ENCODE measurements around the gene ULK4. TPM values are rescaled to one million over a fixed set of nuclear protein-coding genes. Genes with fewer than 3 reads are reported as not detected.

The ULK4 gene
- total and polyA plus RNA-seq, 2 of the 8 experiments (the other 6 are each of a cell fraction or from before 2014, with no cell fraction given) = 3.0 to 10.8 TPM

- TF ChIP-seq RXRA (IDR thresholded peaks at IDR 0.05; ENCODE audit: insufficient read depth, low read depth, low read length) (no peak), BCL11A (IDR thresholded peaks at IDR 0.05; ENCODE audit: low read depth in 2 of 2, low read length in 2 of 2) (no peak), EP300 (IDR thresholded peaks at IDR 0.05; ENCODE audit: borderline replicate concordance in 1 of 2, low read depth in 2 of 2, low read length in 2 of 2) (no peak), CBX8 (IDR thresholded peaks at IDR 0.05; ENCODE audit: borderline replicate concordance, low read depth, low read length) (no peak), SP2 (IDR thresholded peaks at IDR 0.05; ENCODE audit: low read length) (no peak)
Measured at GRCh38 chr3:41205591-41205990, 756.3 kb downstream of the ULK4 start (continued).

Data from H1 (cell line).